SK-N-MC (cell line): Measurements from ENCODE around the gene INPP4B.

Experiments
- EZH2 ChIP-seq: fragments of 200-600 bp; sonication (generic); IDR thresholded peaks from one replicate; pipeline ENCODE4 v1.6.1; 2017; ENCODE audit warnings: antibody characterized with exemption
- POLR2AphosphoS5 ChIP-seq: IDR thresholded peaks from 2 replicates; pipeline ENCODE4 v1.6.1; 2012; ENCODE audit warnings: mild to moderate bottlenecking, low read depth, low read length, borderline replicate concordance

GRCh38 chr4:142818031-142818430, 28.1 kb downstream of the INPP4B start:
- TF ChIP-seq POLR2AphosphoS5 (no peak), EZH2 (no peak)
